Breast epithelium (tissue), 3 donors: Measurements from ENCODE around the gene ZNF202.

Experiments used
- POLR2A ChIP-seq: fragments of 450-650 bp; IDR thresholded peaks from one replicate; pipeline ENCODE4 v1.6.1; 2016; ENCODE audit warnings: antibody characterized with exemption, mild to moderate bottlenecking, moderate library complexity
- TF ChIP-seq, protein P1 (sequence below), 3 donors: fragments of 450-650 bp; IDR thresholded peaks; one replicate each; pipeline ENCODE4 v1.5.1; 2016 to 2017; ENCODE audit warnings: antibody characterized with exemption in 3 of 3, mild to moderate bottlenecking in 3 of 3, moderate library complexity in 3 of 3

DNA sequence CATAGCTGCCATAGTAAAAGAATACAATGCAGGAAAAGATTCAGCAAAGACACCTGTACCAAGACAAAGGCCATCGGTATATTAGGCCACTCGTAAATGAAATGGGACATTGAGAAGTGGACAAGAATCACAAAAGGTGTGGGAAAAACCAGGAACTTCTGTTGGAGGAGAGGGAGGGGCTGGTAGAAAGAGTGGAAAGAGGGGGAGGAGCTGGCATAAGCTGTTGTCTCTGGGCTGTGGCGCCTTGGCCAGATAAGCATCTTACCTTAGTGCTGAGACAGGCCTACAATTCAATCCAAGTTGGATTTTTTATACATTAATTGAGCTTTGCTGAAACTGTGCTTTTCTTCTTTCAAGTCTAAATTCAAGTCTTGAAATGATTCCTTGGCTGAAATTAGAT is 37.1 kb downstream of the ZNF202 start:
- TF ChIP-seq POLR2A: no peak
- TF ChIP-seq, protein P1, sequence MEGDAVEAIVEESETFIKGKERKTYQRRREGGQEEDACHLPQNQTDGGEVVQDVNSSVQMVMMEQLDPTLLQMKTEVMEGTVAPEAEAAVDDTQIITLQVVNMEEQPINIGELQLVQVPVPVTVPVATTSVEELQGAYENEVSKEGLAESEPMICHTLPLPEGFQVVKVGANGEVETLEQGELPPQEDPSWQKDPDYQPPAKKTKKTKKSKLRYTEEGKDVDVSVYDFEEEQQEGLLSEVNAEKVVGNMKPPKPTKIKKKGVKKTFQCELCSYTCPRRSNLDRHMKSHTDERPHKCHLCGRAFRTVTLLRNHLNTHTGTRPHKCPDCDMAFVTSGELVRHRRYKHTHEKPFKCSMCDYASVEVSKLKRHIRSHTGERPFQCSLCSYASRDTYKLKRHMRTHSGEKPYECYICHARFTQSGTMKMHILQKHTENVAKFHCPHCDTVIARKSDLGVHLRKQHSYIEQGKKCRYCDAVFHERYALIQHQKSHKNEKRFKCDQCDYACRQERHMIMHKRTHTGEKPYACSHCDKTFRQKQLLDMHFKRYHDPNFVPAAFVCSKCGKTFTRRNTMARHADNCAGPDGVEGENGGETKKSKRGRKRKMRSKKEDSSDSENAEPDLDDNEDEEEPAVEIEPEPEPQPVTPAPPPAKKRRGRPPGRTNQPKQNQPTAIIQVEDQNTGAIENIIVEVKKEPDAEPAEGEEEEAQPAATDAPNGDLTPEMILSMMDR (IDR thresholded peaks at IDR 0.05): no peak
